Hepatocyte (in vitro differentiated cells): ENCODE data around the gene GNAI2.

Experiments
- EZH2 ChIP-seq: fragments of 200-600 bp; sonication (generic); IDR thresholded peaks from 2 replicates; pipeline ENCODE4 v1.6.1; 2016; ENCODE audit warnings: antibody characterized with exemption, mild to moderate bottlenecking, borderline replicate concordance
- EZH2phosphoT487 ChIP-seq: fragments of 200-600 bp; sonication (generic); IDR thresholded peaks from one replicate; pipeline ENCODE4 v1.6.1; 2018; ENCODE audit warnings: antibody characterized with exemption, mild to moderate bottlenecking, low read depth, moderate library complexity; ENCODE audit not compliant: unreplicated experiment, severe bottlenecking
- TF ChIP-seq, protein P1 (sequence below): fragments of 200-600 bp; sonication (generic); IDR thresholded peaks from 2 replicates; pipeline ENCODE4 v1.5.1; 2016; ENCODE audit warnings: antibody characterized with exemption, mild to moderate bottlenecking; ENCODE audit not compliant: poor library complexity

GRCh38 chr3:50203809-50204803, 31.9 kb upstream of the GNAI2 start:
- TF ChIP-seq, protein P1, sequence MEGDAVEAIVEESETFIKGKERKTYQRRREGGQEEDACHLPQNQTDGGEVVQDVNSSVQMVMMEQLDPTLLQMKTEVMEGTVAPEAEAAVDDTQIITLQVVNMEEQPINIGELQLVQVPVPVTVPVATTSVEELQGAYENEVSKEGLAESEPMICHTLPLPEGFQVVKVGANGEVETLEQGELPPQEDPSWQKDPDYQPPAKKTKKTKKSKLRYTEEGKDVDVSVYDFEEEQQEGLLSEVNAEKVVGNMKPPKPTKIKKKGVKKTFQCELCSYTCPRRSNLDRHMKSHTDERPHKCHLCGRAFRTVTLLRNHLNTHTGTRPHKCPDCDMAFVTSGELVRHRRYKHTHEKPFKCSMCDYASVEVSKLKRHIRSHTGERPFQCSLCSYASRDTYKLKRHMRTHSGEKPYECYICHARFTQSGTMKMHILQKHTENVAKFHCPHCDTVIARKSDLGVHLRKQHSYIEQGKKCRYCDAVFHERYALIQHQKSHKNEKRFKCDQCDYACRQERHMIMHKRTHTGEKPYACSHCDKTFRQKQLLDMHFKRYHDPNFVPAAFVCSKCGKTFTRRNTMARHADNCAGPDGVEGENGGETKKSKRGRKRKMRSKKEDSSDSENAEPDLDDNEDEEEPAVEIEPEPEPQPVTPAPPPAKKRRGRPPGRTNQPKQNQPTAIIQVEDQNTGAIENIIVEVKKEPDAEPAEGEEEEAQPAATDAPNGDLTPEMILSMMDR = no peak
- TF ChIP-seq EZH2phosphoT487 (no peak), EZH2 (no peak)
